EL (cell line): ENCODE data around the gene NEDD4.
"Not testable (repeated sequence)": the region's sequence is repeated elsewhere in the genome, so short reads cannot be mapped to it uniquely, and the experiment has no call there.

Experiments used
- DNase-seq: peaks from one replicate; pipeline ENCODE4 v3.0.0-alpha.2; 2016

Gene NEDD4

DNA sequence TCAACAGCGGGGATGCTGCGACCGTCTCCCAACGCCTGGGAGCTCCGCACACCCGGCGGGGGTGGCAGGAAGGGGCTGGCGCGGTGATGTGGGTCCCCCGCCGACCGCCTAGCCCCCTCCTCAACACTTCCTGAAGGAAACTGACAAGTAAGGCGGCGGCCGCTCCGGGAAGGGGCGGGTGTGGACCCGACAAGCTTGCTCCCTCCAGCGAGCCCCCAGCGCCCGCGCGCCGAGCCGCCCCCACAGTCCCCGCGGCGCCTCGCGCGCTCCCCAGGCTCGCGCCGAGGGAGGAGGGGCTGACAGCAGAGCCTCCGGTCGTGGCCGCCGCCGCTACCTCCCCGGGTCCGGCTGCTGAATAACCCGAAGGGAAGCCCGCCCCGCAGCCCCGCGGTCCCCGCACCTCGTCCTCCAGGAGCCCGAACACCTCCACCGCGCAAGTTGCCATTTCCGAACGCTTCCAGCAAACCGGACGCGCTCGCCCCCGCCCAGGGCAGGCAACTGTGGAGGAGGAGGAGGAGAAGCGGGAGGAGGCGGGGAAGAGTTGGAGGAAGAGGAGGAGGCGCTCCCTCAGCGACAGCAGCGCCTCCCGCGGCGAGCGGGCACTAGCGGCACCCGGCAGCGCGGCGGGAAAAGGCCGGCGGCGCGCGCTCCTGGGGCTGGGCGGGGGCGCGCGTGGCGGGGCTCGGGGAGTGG, at the start of gene NEDD4:
Gene NEDD4 (minus strand): TSS at position 502 of the 693 bp plus-strand sequence. CDS start 57 bp downstream, at position 445.
- peak; percentile 92 for DNase-seq

DNA sequence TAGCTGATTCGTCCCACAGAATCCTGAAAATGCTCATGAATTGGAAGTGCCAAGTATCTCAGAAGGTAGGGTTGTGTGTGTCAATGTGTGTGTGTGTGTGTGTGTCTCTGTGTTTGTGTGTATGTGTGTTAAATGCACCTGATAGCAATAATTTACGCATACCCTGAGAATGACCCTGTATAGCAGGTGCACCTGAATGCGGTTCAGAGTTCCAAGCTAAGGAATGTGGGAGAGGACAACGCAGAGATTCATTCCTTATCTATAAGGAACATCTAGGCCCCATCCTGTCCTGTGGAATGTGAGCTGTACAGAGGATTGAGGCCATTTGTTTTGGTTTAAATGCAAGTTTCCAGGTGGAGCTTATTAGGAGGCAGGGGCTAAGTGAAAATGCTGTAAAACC, 49.1 kb upstream of the NEDD4 start:
- peak; percentile 14 for DNase-seq

DNA sequence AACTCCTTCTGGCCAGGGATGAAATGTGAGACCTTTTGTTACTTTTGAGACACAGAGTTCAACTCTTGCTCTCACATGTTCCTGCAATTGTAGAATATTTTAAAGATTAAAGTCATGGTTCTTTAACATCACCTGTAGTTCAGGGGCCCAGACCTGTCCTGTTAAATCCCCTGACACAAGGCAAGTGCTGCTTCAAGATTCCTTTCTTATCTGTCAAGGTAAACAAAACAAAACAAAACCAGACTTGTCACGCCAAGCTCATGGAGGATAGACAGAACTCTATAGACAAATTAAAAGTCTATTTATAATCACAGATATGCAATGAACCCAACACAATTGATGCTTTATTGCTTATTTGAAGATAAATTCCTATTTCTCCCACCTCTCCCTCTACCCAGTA, 48.6 kb upstream of the NEDD4 start:
- no peak for DNase-seq

DNA sequence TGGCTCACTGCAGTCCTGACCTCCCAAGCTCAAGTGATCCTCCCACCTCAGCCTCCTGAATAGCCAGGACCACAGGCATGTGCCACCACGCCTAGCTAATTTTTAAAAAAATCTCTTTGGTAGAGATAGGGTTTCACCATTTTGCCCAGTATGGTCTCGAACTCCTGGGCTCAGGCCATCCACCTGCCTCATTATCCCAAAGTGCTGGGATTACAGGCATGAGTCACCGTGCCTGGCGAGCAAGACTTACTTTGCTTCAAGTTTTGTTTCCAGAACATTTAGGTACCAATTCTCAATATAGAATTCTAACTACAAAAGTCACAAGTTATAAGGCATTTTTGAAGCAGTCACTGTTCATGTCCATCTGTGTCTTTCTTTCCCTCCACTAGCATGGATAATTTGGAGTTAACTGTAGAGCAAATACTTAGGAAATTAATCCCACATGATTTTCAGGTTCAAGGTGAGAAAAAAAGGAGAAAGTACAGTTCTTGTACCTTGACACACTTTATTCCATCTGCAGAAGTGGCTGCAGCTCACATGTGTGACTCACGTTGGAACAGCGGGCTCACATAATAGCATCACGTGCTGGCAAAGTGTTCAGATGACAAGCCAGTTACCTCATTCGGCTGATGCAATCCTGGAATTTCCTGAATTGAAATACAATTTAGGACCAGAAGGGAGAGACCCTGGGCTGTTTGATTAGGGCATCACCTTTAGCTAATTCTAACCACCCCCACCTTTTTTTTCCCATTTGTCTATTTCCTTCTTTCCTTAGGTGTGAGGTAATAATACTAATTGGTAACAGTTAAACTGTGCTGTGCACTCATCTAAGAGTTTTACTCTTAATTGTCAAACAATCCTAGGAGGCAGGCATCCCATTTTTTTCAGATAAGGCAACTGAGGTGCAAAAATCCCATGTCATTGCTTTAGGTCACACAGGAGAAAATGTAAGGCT, 46.9 kb upstream of the NEDD4 start:
- peak; percentile 96 for DNase-seq

DNA sequence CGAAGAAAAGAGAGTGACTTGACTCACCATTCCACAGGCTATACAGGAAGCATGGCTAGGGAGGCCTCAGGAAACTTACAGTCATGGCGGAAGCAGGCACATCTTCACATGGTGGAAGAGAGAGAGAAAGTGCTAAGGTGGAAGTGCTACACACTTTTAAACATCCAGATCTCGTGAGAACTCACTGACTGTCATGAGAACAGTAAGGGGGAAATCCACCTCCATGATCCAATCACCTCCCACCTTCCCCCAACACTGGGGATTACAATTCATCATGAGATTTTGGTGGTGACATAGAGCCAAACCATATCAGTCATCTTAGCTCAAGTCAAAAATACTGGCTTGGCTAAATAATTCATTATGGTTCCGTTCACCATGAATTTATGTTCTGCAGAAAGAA, 45.3 kb upstream of the NEDD4 start:
- DNase-seq: no peak

DNA sequence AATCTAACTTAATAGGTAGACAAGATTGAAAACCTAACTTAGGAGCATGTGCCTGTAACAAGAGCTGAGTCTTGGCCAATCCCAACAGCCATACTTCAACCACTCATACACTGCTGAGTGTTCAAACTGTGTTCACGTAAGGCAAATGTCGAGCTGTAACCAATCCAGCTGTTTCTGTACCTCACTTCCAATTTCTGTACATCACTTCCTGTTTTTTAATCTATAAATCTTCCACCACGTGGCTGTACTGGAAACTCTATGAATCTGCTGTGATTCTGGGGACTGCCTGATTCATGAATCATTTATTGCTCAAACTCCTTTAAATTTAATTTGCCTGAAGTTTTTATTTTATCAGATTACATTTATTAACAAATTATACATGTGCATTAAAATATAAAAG, 44.6 kb upstream of the NEDD4 start:
- peak; percentile 47 for DNase-seq

DNA sequence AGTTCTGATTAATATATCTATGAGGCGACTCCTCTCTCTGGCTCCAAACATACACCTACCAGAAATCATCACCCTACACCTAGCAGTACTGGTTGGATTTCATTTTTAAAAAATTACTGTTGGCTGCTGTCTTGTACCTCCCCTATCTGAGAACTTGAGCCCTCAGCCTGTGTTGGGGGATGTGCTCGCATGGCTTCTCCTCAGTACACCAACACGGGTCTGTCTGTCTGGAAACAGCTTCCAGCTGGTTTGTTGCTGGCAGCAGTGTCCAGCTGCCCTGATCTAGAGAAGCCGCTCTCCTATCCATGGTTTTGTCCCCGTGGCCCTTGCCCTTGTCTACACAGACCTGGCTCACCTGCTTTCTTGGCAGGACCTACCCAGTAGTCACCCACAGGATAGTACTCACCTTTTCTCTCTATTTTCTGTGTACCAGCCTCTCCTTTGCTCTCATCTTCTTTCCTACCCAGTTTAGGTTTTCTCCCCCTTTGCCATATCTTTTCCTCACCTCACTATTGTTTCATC, 43.2 kb upstream of the NEDD4 start:
- no peak for DNase-seq

DNA sequence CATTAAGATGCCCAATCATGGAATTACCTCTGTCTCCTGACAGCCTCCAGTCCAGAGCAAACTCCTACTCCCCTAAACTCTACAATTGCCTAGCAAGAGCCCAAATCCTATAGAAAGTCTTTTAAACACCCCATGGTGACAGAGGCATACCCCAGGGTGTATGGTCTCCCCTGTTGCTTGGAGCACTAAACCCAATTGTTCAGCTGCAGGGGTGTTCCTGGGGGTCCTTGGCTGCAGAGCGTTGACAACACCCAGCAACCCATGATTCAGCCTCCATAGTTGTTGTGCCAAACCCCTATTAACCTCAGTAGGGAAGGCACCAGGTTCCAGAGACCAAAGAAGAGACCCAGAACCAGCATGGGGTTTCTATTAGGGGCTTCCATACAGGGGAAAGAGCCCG, 41.8 kb upstream of the NEDD4 start:
- DNase-seq: no peak

DNA sequence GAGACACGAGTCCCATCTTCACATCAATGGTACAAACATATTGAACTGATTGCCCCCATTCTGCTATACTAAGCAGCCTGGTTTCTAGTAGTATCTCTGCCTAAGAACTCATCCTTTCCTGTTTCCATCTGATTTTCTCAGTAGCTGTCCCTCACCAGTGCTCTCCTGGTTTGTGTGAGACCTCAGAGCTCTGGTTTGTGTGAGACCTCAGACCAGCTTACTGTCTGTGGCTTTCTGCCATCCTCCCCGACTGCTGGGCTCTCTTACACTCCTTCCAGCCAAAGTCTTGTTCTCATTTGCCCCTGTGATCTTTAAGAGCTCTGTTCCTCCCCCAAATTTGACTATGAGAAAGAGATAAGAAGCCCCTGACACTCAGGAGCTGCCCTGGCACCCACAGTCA, 41.1 kb upstream of the NEDD4 start:
- no peak for DNase-seq

DNA sequence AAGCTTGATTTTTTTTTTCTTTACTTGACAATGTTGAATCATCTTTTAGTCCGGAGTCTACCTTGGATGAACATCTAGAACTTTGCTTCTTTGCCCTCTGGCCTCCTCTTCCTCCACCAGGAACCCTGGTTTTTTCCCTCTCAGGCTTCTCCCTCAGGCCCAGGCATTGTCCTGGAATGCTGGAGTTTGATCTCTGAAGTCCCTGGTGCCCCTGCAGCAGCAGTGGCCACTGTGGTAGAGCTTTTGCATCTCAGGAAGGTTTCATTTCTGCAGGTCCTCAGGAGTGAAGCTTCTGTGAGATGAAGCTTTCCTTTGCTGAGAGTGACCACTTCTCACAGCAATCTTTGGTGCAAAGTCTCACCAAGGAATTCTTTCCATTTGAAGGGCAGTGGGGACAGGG, 39.0 kb upstream of the NEDD4 start:
- no peak for DNase-seq

DNA sequence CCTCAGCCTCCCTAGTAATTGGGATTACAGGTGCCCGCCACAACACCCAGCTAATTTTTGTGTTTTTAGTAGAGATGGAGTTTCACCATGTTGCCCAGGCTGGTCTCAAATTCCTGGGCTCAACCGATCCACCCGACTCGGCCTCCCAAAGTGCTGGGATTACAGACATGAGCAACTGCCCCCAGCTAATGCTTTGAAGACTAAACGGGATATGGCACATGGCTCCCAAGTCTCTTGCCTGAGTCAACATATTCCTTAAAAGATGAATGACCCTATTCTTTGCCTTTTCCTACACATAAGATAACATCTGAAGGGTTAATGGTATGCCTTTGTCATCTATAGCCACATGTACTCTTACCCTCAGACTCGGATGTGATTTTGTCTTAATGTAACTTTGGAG, 38.4 kb upstream of the NEDD4 start:
- no peak for DNase-seq

DNA sequence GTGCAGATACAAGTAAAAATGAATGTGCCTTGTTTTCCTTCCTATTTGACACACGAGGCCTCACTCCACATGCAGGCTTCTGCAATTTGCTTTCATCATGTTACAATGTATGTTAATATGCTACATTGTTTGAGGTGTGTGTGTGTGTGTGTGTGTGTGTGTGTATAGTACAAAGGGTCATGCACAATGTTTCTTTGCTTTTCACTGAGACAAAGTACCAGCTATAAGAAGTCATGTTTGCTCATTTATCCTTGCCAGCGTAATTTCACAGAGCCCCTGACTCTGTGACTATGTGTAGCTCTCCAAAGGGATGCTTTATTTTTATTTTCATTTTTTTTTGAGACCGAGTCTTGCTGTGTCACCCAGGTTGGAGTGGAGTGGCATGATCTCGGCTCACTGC, 38.0 kb upstream of the NEDD4 start:
- DNase-seq: no peak

DNA sequence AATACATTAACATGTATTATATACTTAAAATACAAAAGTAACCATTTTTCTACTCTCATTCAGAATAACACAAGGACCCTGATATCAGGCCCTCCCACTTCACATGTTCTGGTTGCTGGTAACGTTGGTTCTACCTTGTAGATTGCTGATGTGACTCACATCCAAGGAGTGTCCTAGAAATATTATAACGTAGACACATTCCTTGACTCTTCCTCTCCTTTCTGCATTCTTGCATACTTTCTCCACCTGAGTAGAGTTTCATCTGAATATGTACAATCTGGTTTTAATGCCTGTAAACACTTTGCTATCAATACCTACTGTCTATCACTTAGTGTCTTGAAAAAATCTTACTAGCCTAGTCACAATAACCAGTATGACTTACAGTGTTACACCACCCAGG, 35.0 kb upstream of the NEDD4 start:
- no peak for DNase-seq

DNA sequence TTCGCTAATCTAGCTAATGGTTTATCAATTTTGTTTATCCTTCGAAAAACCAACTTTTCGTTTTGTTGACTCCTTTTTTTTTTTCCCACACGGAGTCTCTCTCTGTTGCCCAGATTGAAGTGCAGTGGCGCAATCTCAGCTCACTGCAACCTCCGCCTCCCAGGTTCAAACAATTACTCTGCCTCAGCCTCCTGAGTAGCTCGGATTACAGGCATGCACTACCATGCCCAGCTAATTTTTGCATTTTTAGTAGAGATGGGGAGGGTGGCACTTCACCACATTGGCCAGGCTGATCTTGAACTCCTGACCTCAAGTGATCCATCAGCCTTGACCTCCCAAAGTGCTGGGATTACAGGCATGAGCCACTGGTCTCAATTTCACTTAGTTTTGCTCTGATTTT, 29.7 kb upstream of the NEDD4 start:
- DNase-seq: not testable (repeated sequence)

DNA sequence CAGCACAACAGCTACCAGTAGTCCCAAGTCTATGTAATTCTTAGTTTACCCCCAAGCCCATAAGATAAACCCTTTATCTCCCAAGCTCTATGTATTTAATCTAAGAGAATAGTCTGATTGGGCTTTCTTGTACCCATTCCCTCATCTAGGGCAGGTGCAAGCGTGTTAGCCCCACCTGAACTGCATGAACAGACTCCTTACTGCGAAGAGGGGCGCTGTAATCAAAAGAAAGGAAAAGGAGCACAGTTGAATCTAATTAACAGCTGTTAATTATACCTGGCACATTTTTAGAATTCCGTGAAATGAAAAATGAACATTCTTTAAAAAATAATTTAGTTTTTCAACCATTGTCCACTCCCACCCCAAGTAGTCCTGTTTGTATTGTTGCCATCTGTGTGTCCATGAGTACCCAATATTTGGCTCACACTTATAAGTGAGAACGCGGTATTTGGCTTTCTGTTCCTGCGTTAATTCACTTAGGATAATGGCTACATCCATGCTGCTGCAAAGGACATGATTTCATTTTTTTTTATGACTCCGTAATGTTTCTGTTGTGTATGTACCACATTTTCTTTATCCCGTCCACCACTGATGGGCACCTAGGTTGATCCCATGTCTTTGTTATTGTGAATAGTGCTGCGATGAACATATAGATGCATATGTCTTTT, 26.5 kb upstream of the NEDD4 start:
- no peak for DNase-seq

DNA sequence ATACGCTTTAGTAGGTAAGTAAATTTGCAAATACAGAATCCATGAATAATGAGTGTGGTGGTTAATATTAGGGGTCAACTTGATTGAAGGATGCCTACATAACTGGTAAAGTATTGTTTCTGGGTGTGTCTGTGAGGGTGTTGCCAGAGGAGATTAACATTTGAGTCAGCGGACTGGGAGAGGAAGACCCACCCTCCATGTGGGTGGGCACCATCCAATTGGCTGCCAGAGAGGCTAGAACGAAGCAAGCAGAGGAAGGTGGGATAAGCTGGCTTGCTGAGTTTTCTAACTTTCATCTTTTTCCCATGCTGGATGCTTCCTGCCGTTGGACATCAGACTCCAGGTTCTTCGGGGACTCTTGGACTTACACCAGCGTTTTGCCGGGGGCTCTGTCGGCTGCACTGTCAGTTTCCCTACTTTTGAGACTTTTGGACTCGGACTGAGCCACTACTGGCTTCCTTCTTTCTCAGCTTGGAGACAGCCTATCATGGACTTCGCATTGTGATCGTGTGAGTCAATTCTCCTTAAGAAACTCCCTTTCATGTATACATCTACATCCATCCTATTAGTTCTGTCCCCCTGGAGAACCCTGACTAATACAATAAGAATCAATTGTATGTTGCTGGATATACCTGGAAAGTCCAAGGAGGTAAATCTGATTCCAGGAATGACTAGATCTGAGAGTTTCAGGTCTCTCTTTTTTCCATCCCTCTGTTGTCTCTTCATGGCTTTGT, 25.8 kb upstream of the NEDD4 start:
- peak; percentile 13 for DNase-seq

DNA sequence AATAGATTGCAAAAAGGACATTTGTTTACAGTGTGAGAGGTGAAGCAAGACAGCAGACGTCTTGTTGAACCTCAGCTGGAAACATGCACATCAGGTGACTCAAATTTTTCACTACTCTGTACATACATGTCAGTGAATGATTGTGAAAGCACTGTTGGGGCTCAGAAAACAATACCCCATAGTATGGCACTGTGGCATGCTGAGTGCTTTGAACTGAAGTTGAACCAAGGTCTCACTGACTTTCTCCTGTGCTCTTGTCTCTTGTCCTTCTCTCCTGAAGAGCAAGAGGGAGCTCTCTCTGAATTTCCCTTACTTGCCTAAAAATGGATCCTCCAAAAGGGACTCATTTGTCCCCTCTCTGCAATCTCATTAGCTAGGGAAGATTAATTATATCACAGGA, 24.5 kb upstream of the NEDD4 start:
- no peak for DNase-seq

DNA sequence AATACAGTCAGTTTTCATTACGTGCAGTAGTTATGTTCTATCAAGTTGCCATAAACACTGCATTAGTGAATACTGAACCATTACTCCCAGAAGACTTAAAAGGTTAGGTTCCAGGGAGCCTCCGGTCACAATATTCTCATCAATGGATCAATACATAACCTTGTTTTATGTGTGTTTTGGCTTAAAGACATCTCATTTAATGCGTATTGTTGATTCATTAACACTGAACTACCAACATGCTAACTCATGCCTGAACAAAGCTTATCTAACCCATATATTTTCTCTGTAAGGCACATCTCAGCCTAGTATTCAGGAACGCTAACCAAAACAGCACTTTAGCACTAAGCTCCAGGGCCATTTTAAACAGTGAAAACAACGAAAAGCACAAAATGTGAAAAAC, 24.1 kb upstream of the NEDD4 start:
- no peak for DNase-seq

DNA sequence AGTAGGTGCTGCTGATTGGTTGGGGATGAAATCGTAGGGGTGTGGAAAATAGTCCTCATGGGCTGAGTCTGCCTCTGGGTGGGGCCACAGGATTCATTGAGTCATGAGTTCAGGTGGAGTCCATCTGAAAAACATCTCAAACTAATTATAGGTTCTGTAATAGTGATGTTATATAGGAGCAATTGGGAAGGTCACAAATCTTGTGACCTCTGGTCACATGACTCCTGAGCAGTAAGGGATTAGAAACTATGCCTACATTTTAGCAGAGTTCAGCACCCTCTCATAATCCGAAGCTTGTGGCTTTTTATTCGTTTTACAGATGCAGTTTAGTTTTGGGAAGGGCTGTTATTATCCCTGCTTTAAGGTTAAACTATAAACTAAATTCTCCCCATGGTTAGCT, 22.9 kb upstream of the NEDD4 start:
- no peak for DNase-seq

DNA sequence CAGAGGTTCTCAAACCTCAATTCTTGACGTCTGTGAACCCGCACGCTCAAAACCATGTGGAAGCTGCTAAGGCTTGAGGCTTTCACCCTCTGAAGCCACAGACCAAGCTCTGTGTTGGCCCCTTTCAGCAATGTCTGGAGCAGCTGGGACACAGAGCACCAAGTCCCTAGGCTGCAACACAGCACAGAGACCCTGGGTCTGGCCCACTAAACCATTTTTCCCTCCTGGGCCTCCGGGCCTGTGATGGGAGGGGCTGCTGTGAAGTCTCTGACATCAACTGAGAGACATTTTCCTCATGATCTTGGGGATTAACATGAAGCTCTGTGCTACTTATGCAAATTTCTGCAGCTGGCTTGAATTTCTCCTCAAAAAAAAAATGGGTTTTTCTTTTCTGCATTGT, 21.3 kb upstream of the NEDD4 start:
- DNase-seq: no peak

DNA sequence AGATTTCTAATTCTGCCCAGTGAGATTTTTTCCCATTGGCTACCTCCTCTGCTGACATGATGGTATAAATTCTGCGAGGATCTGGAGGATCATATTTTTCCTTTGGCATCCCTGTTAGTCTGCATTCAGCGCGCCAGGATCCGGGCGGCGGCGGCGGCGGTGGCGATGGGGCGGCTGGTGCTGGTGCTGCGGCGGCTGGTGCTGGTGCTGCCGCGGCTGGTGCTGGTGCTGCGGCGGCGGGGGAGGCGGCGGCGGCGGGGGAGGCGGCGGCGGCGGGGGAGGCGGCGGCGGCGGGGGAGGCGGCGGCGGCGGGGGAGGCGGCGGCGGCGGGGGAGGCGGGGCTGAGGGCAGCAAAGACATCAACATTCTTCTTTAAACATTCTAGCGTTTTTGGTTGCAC, 13.6 kb upstream of the NEDD4 start:
- DNase-seq: not testable (repeated sequence)

DNA sequence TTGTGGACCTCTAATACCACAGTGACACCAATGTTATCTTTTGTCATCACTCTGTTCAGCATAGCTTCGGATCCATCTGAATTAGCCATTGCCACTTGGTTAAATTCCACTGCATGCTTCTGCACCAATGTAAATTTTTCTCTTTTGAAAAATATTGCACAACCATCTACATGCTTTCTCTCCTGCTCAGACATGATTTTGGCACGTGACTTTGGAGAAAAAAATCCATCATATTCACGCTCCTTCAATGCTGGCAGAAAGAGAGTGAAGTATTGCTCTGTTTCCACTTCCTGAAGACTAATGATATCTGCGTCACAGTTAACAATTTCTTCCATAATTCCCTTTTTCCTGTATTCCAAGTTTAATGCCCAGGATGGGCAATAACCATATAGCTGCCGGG, 13.0 kb upstream of the NEDD4 start:
- DNase-seq: not testable (repeated sequence)

DNA sequence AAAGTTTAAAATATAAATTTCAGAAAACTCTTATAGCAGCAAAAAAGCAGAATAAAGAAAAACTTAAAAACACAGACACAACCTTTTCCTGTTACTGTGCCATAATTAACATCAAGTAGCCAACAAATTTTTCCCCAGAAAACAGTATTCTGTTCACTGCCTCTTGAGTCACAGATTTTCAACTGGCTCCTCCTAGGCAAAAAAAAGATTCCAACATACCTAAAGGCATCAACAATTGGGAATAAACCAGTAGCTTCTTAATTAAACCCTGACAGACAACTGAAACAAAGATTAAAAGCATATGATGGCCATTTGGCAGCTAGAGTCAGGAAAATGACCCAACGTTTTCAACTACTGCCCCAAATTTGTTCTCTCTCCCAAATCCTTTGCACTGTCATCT, 10.9 kb upstream of the NEDD4 start:
- not testable (repeated sequence) for DNase-seq
